Hematopoietic multipotent progenitor cell (in vitro differentiated cells): Measurements from ENCODE around the gene ENO3. TPM values are rescaled to one million over a fixed set of nuclear protein-coding genes. Genes with fewer than 3 reads are reported as not detected.
"Not testable (repeated sequence)": the region's sequence is repeated elsewhere in the genome, so short reads cannot be mapped to it uniquely, and the experiment has no call there.

Experiments used
- DNase-seq, 3 donors: peaks; one replicate each; pipeline ENCODE4 v3.0.0-alpha.2; 2011 to 2015; ENCODE audit warnings: low read depth in 2 of 3, low spot score in 2 of 3
- total RNA-seq: library from RNA; depleted of rRNA; stranded (reverse); fragments of >200 nt; gene quantifications from one replicate; pipeline ENCODE4 v1.2.3, GENCODE V29; 2012

Gene ENO3
- total RNA-seq = 2.4 TPM

GRCh38 chr17:4950746-4951204 lies at the start of gene ENO3:
Gene ENO3 (plus strand): TSS chr17:4951119. CDS start chr17:4951830, 711 bp downstream.
- DNase-seq = no peak

DNA sequence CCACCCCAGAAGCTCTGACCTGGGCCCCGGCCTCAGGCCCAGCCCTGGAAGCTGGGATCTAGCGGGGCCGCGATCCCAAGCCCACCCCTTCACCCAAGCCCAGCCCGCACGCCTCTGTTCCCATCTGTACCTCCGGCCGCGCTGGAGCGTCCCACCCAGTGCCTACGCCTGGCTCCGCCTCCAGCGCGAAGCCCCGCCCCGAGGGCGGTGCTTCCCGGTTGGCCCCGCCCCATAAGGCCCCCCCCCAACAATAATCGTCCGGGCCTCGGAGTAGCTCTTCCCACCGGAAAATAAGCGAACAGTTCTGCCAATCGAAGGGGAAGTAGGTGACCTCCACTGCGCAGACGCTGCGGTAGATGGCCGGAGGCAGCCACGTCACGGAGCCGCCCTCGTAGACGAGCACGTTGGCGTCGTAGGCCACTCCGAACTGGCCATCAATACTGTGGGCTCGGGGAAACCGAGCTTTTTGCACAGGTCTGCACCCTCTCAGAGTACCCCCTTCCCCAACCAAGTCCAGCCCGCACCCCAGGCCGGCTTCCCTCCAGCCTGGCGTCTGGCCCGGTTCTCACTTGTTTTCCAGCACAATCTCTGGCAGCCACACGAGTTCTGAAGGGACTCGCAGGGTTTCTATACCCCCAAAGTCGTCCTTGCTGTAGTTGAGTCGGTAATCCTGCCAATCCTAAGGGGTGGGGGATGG lies 49.1 kb upstream of the ENO3 start:
- DNase-seq = peak in 2 of 3 donors; percentile 44 to 47

GRCh38 chr17:4902540-4902939 lies 48.4 kb upstream of the ENO3 start:
- no peak for DNase-seq

- DNase-seq = peak in 2 of 3 donors; percentile 79 to 85
Observed at GRCh38 chr17:4903051-4903818, 47.7 kb upstream of the ENO3 start, which contains the start of gene CHRNE. Gene CHRNE (minus strand): TSS chr17:4903098. CDS start chr17:4903063, 35 bp downstream.

- not testable (repeated sequence) for DNase-seq
Observed at GRCh38 chr17:4906642-4907041, 44.3 kb upstream of the ENO3 start.

- no peak for DNase-seq
Observed at GRCh38 chr17:4908301-4908700, 42.6 kb upstream of the ENO3 start.

DNA sequence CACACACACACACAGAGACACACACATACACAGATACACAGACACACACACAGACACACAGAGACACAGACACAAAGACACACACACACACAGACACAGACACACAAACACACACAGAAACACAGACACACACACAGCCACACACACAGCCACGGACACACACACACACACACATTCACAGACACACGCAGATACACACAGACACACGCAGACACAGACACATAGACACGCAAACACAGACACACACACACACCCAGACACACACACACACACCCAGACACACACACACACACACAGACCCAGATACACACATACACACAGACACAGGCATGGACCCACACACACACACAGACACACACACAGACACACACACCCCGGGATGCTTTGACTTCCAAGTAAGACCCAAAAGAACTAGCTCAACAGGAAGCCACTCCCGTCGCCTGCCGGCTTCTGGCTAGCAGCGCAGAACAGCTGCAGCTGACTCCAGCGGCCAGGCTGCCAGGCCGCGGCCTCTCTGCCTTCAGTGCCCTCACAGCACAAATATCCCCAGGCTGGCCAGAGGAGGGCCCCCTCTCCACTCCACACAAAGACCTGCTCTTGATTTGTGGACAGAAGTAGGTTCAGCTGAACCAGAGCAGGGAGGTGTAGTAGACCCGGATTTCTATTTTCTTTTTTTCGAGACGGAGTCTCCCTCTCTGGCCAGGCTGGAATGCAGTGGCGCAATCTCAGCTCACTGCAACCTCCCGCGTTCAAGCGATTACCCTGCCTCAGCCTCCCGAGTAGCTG lies 42.0 kb upstream of the ENO3 start:
- peak in 2 of 3 donors; percentile 90 to 93 for DNase-seq

DNA sequence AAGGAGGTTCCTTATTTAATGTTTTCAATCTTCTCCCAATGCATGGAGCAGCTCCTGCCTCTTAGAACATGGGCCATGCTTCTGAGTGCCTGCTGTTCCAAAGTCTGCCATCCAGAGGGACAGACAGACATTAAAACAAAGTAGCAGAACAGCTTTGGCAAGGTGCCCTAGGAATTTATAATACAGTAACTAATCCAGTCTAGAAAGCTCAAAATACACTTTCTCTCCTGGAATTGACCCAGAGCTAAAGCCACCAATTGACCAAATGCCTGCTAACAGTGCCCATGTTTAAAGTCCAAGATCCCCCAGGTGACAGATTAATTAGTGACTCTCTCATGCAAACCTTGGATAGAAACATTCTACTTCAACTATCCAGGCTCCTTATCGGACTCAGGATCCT lies 36.9 kb upstream of the ENO3 start:
- no peak for DNase-seq

- not testable (repeated sequence) for DNase-seq
Observed at GRCh38 chr17:4914551-4914950, 36.4 kb upstream of the ENO3 start.

DNA sequence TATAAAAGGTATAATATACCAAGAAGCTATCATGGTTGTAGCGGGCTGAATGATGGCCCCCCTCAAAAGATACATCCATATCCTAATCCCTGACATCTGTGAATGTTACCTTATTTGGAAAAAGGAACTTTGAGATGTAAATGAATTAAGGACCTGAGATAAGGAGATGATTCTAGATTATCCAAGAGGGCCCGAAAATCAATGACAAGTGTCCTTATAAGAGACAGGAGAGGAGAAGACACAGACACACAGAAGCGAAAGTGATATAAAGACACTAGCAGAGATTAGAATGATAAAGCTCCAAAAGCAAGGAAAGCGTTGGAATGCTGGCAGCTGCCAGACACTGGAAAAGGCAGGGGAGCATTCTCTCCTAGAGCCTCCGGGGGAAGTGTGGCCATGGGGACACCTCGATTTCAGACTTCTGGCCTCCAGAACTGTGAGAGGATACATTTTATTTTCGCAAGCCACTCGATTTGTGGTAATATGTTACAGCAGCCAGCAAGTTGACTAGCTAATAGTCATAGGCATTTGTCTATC lies 31.3 kb upstream of the ENO3 start:
- DNase-seq = no peak

GRCh38 chr17:4920351-4921048 lies 30.4 kb upstream of the ENO3 start:
- no peak for DNase-seq

- DNase-seq = no peak
Observed at GRCh38 chr17:4921320-4921719, 29.6 kb upstream of the ENO3 start.

DNA sequence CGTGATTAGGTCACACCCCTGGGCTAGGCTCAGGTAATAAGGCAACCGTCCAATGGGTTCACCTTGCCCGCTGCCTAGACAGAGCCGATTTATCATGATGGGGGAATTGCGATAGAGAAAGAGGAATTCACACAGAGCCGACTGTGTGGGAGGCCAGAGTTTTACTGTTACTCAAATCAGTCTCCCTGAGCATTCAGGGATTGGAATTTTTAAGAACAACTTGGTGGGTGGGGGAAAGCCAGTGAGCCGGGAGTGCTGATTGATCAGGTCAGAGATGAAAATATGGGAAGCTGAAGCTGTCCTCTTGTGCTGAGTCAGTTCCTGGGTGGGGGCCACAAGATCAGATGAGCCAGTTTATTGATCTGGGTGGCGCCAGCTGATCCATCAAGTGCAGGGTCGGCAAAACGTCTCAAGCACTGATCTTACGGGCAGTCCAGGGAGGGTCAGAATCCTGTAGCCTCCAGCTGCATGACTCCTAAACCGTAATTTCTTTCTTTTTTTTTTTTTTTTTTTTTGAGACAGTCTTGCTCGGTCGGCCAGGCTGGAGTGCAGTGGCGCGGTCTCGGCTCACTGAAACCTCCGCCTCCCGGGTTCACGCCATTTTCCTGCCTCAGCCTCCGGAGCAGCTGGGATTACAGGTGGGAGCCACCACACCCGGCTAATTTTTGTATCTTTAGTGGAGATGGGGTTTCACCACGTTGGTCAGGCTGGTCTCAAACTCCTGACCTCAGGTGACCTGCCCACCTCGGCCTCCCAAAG lies 24.2 kb upstream of the ENO3 start:
- not testable (repeated sequence) for DNase-seq

GRCh38 chr17:4928881-4929280 lies 22.0 kb upstream of the ENO3 start:
- DNase-seq = no peak

GRCh38 chr17:4931963-4932362 lies 19.0 kb upstream of the ENO3 start, which contains the start of gene GP1BA:
Gene GP1BA (plus strand): TSS chr17:4932277. CDS start chr17:4932605, 328 bp downstream.
- DNase-seq = peak in 2 of 3 donors; percentile 41 to 57

DNA sequence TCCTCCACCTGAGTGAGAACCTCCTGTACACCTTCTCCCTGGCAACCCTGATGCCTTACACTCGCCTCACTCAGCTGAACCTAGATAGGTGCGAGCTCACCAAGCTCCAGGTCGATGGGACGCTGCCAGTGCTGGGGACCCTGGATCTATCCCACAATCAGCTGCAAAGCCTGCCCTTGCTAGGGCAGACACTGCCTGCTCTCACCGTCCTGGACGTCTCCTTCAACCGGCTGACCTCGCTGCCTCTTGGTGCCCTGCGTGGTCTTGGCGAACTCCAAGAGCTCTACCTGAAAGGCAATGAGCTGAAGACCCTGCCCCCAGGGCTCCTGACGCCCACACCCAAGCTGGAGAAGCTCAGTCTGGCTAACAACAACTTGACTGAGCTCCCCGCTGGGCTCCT lies 18.2 kb upstream of the ENO3 start:
- DNase-seq = no peak

GRCh38 chr17:4933646-4934045 lies 17.3 kb upstream of the ENO3 start:
- no peak for DNase-seq

GRCh38 chr17:4934173-4934979 lies 16.5 kb upstream of the ENO3 start:
- DNase-seq = peak in 2 of 3 donors; percentile 63 to 66
